H1 (cell line): ENCODE measurements around the gene RPL7A. TPM values are rescaled to one million over a fixed set of nuclear protein-coding genes. Genes with fewer than 3 reads are reported as not detected.

Source experiments
- CTCF ChIA-PET: fragments of 300-600 bp; sonication (Branson Sonifier 250); formaldehyde crosslinking; loops from one replicate; lab custom pipeline; 2021; ENCODE audit not compliant: partially characterized antibody; lab: Charles Lee
- POLR2A ChIA-PET: fragments of 300-600 bp; sonication (Branson Sonifier 250); formaldehyde crosslinking; loops from one replicate; lab custom pipeline; 2021; ENCODE audit warnings: inconsistent platforms; ENCODE audit not compliant: partially characterized antibody; lab: Charles Lee
- DNase-seq, 2 experiments: peaks; one replicate each; pipeline versions ENCODE4 v3.0.0 to v3.0.0-alpha.2; 2010 to 2022; ENCODE audit warnings: low spot score in 2 of 2, low read depth in 1 of 2, mixed read lengths in 1 of 2
- FAIRE-seq: peaks from 2 replicates; lab custom pipeline; 2011; peaks lifted over from hg19 to GRCh38; lab: Jason Lieb, UNC
- H2AFZ ChIP-seq: 2 replicates; pipeline ENCODE4 v1.8.1; 2012; ENCODE audit warnings: low read length, inconsistent platforms
- H2AK5ac ChIP-seq: 2 replicates; pipeline ENCODE4 v1.6.1; 2013; ENCODE audit warnings: low read depth, low read length
- H2BK120ac ChIP-seq: replicated peaks from 2 replicates; pipeline ENCODE3; 2013; ENCODE audit warnings: low read depth, low read length, inconsistent platforms
- H2BK12ac ChIP-seq: 2 replicates; pipeline ENCODE4 v1.6.1; 2013; ENCODE audit warnings: low read depth, low read length
- H2BK15ac ChIP-seq: 2 replicates; pipeline ENCODE4 v1.6.1; 2013; ENCODE audit warnings: low read length
- H2BK20ac ChIP-seq: 2 replicates; pipeline ENCODE4 v1.6.1; 2013; ENCODE audit warnings: low read length
- H2BK5ac ChIP-seq: 2 replicates; pipeline ENCODE4 v1.6.1; 2013; ENCODE audit warnings: low read depth, low read length
- H3K14ac ChIP-seq: 2 replicates; pipeline ENCODE4 v1.6.1; 2013; ENCODE audit warnings: inconsistent platforms; ENCODE audit not compliant: insufficient read length
- H3K18ac ChIP-seq: 2 replicates; pipeline ENCODE4 v1.6.1; 2013; ENCODE audit warnings: low read length; ENCODE audit errors: extremely low read depth
- H3K23ac ChIP-seq: 2 replicates; pipeline ENCODE4 v1.6.1; 2013; ENCODE audit warnings: inconsistent platforms; ENCODE audit not compliant: insufficient read length
- H3K23me2 ChIP-seq: 2 replicates; pipeline ENCODE4 v1.6.1; 2013; ENCODE audit warnings: low read depth, low read length
- H3K27ac ChIP-seq: 2 replicates; pipeline ENCODE4 v1.6.1; 2011; ENCODE audit warnings: low read depth, low read length, inconsistent platforms
- H3K27me3 ChIP-seq, 4 experiments: replicated peaks in 1 of 4; 1 replicate in 1 of 4; 2 replicates in 3 of 4; pipeline versions ENCODE4 v1.6.1 to v1.8.1; 2011 to 2013; ENCODE audit warnings: low read length in 3 of 4, mild to moderate bottlenecking in 3 of 4, inconsistent platforms in 2 of 4, mixed read lengths in 2 of 4, moderate library complexity in 1 of 4; ENCODE audit not compliant: control insufficient read depth in 3 of 4, insufficient read depth in 3 of 4; ENCODE audit errors: extremely low read depth in 1 of 4
- H3K36me3 ChIP-seq, 4 experiments: 2 replicates each; pipeline versions ENCODE4 v1.6.1 to v1.8.1; 2011 to 2013; ENCODE audit warnings: mild to moderate bottlenecking in 4 of 4, low read length in 3 of 4, moderate library complexity in 2 of 4, control low read depth in 1 of 4, inconsistent platforms in 1 of 4; ENCODE audit not compliant: insufficient read depth in 4 of 4, control insufficient read depth in 2 of 4
- H3K4ac ChIP-seq: replicated peaks from 2 replicates; pipeline ENCODE3; 2013; ENCODE audit warnings: low read length, low read depth, mixed read lengths, inconsistent platforms; ENCODE audit not compliant: insufficient read length
- H3K4me1 ChIP-seq, 4 experiments: replicated peaks in 1 of 4; 1 replicate in 1 of 4; 2 replicates in 3 of 4; pipeline versions ENCODE4 v1.6.1 to v1.8.1; 2011 to 2013; ENCODE audit warnings: low read length in 3 of 4, inconsistent platforms in 2 of 4, mixed read lengths in 1 of 4; ENCODE audit not compliant: insufficient read depth in 4 of 4, control insufficient read depth in 3 of 4
- H3K4me2 ChIP-seq, 2 experiments: 2 replicates each; pipeline versions ENCODE4 v1.6.1 to v1.8.1; 2011 to 2013; ENCODE audit warnings: low read depth in 2 of 2, low read length in 2 of 2, control low read depth in 1 of 2, inconsistent platforms in 1 of 2, mild to moderate bottlenecking in 1 of 2; ENCODE audit not compliant: insufficient read depth in 1 of 2
- H3K4me3 ChIP-seq, 4 experiments: fragments of 200-600, 300-600 bp in 1 of 4; sonication (generic), shearing (Covaris generic), sonication (Bioruptor Twin) in 1 of 4; 2 replicates each; pipeline versions ENCODE4 v1.5.1 to v1.8.1; 2011 to 2016; ENCODE audit warnings: low read length in 4 of 4, low read depth in 3 of 4, control low read depth in 2 of 4, inconsistent platforms in 2 of 4, mild to moderate bottlenecking in 2 of 4, mixed read lengths in 1 of 4, moderate library complexity in 1 of 4; ENCODE audit not compliant: insufficient read depth in 2 of 4; ENCODE audit errors: extremely low read depth in 1 of 4
- H3K56ac ChIP-seq: replicated peaks from 2 replicates; pipeline ENCODE3; 2013; ENCODE audit warnings: low read depth, mild to moderate bottlenecking, mixed read lengths, low read length, inconsistent platforms; ENCODE audit not compliant: insufficient read length
- H3K79me1 ChIP-seq: 2 replicates; pipeline ENCODE4 v1.6.1; 2013; ENCODE audit warnings: low read depth, low read length, control low read depth
- H3K79me2 ChIP-seq, 2 experiments: 2 replicates each; pipeline versions ENCODE4 v1.6.1 to v1.8.1; 2012 to 2013; ENCODE audit warnings: low read length in 2 of 2, mild to moderate bottlenecking in 2 of 2, inconsistent platforms in 1 of 2; ENCODE audit not compliant: insufficient read depth in 2 of 2, control insufficient read depth in 1 of 2
- H3K9ac ChIP-seq, 4 experiments: replicated peaks in 1 of 4; 1 replicate in 1 of 4; 2 replicates in 3 of 4; pipeline versions ENCODE4 v1.6.1 to v1.8.1; 2011 to 2013; ENCODE audit warnings: low read depth in 3 of 4, low read length in 3 of 4, control low read depth in 2 of 4, mild to moderate bottlenecking in 2 of 4, moderate library complexity in 2 of 4, inconsistent platforms in 1 of 4; ENCODE audit errors: extremely low read depth in 1 of 4
- H3K9me3 ChIP-seq, 2 experiments: 2 replicates each; pipeline versions ENCODE4 v1.6.1 to v1.8.1; 2012 to 2013; ENCODE audit warnings: mild to moderate bottlenecking in 2 of 2, moderate library complexity in 2 of 2, control low read depth in 1 of 2, inconsistent platforms in 1 of 2, low read depth in 1 of 2, low read length in 1 of 2, mixed read lengths in 1 of 2; ENCODE audit not compliant: insufficient read depth in 2 of 2
- H4K20me1 ChIP-seq, 2 experiments: replicated peaks in 1 of 2; 2 replicates each; pipeline versions ENCODE3 to v1.8.1; 2011 to 2013; ENCODE audit warnings: inconsistent platforms in 2 of 2, low read length in 2 of 2, mild to moderate bottlenecking in 1 of 2; ENCODE audit not compliant: insufficient read depth in 2 of 2, control insufficient read depth in 1 of 2
- H4K5ac ChIP-seq: 2 replicates; pipeline ENCODE4 v1.6.1; 2013; ENCODE audit warnings: low read length, low read depth, mixed read lengths, inconsistent platforms; ENCODE audit not compliant: insufficient read length
- H4K8ac ChIP-seq: 2 replicates; pipeline ENCODE4 v1.8.0; 2013; ENCODE audit warnings: mild to moderate bottlenecking, moderate library complexity, low read length, inconsistent platforms; ENCODE audit not compliant: insufficient read depth; ENCODE audit errors: extremely low read depth
- H4K91ac ChIP-seq: replicated peaks from 2 replicates; pipeline ENCODE3; 2013; ENCODE audit warnings: low read length, mixed read lengths, inconsistent platforms; ENCODE audit not compliant: insufficient read length
- ASH2L ChIP-seq: fragments of 200-600, 300-600 bp; sonication (generic); IDR thresholded peaks from one replicate; pipeline ENCODE4 v1.7.1; 2017; ENCODE audit warnings: low read length
- CBX8 ChIP-seq: fragments of 300-800, 300-1000 bp; sonication (generic); IDR thresholded peaks from 2 replicates; pipeline ENCODE4 v1.7.1; 2016; ENCODE audit warnings: low read depth, low read length, borderline replicate concordance
- CHD1 ChIP-seq: IDR thresholded peaks from 2 replicates; pipeline ENCODE4 v1.6.1; 2012; ENCODE audit warnings: low read depth, low read length, improper control_type of control experiment
- CREB1 ChIP-seq: IDR thresholded peaks from 2 replicates; pipeline ENCODE4 v1.6.1; 2012; ENCODE audit warnings: inconsistent platforms
- MAFK ChIP-seq: IDR thresholded peaks from 2 replicates; pipeline ENCODE4 v1.6.1; 2012; ENCODE audit warnings: low read depth, mild to moderate bottlenecking, improper control_type of control experiment, low read length
- PHF8 ChIP-seq: fragments of 200-600 bp; sonication (generic); conservative IDR thresholded peaks from 2 replicates; pipeline ENCODE4 v1.7.1; 2012; ENCODE audit warnings: low read depth, mild to moderate bottlenecking, inconsistent platforms, low read length, moderate library complexity
- RAD21 ChIP-seq, 2 experiments: IDR thresholded peaks in 1 of 2; conservative IDR thresholded peaks in 1 of 2; 2 replicates each; pipeline ENCODE4 v1.6.1; 2011; ENCODE audit warnings: low read depth in 2 of 2, low read length in 2 of 2, improper control_type of control experiment in 1 of 2, inconsistent platforms in 1 of 2, mild to moderate bottlenecking in 1 of 2, moderate library complexity in 1 of 2
- SIN3A ChIP-seq, 2 experiments: IDR thresholded peaks in 1 of 2; conservative IDR thresholded peaks in 1 of 2; 2 replicates each; pipeline ENCODE4 v1.6.1; 2011 to 2012; ENCODE audit warnings: low read length in 2 of 2, improper control_type of control experiment in 1 of 2, low read depth in 1 of 2, mild to moderate bottlenecking in 1 of 2
- SUZ12 ChIP-seq: fragments of 200-600 bp; sonication (generic); IDR thresholded peaks from 2 replicates; pipeline ENCODE4 v1.6.1; 2012; ENCODE audit warnings: mild to moderate bottlenecking, inconsistent platforms, low read length, moderate library complexity, mixed read lengths
- TAF7 ChIP-seq: optimal IDR thresholded peaks from 2 replicates; pipeline ENCODE3; 2011; ENCODE audit warnings: low read depth, mild to moderate bottlenecking, inconsistent platforms, low read length, moderate library complexity, borderline replicate concordance
- TBP ChIP-seq: IDR thresholded peaks from 2 replicates; pipeline ENCODE4 v1.6.1; 2011; ENCODE audit warnings: low read depth, low read length, improper control_type of control experiment
- TCF12 ChIP-seq: IDR thresholded peaks from 2 replicates; pipeline ENCODE4 v1.6.1; 2011; ENCODE audit warnings: low read depth, mild to moderate bottlenecking, low read length
- USF2 ChIP-seq: IDR thresholded peaks from 2 replicates; pipeline ENCODE4 v1.6.1; 2011; ENCODE audit warnings: low read length, improper control_type of control experiment
- WGBS, 2 experiments: shearing (Covaris generic) in 1 of 2; methylation state at CpG; one replicate each; pipeline versions ENCODE4 v1.1.6 to v1.1.7; 2013 to 2015; ENCODE audit warnings: low lambda C conversion rate in 2 of 2, mixed read lengths in 2 of 2, inconsistent platforms in 1 of 2, low coverage in 1 of 2, missing lambda C conversion rate in 1 of 2; ENCODE audit not compliant: insufficient replicate concordance in 2 of 2, insufficient coverage in 1 of 2, insufficient read length in 1 of 2; ENCODE audit errors: extremely low coverage in 1 of 2, missing lambda C conversion rate in 1 of 2; 5-methylcytosine and 5-hydroxymethylcytosine counted together
- polyA plus RNA-seq, 7 experiments: library from polyadenylated mRNA; depleted of rRNA in 3 of 7; stranded (reverse) in 5 of 7; unstranded in 2 of 7; fragments of >200 nt in 5 of 7; fragments of 200-250 nt in 2 of 7; gene quantifications; 1 replicate in 5 of 7; 2 replicates in 1 of 7; 4 replicates in 1 of 7; pipeline versions ENCODE4 v1.2.1 to v1.2.3, GENCODE V29; 2011 to 2013; ENCODE audit warnings: missing spikeins in 2 of 7, mixed read lengths in 2 of 7
- total RNA-seq: library from RNA; stranded (reverse); fragmentation: NEBNext Ultra II Directional; extraction: Animal tissue kit (Norgen Biotek cat#: 25700); gene quantifications from 2 replicates; pipeline ENCODE4 v1.2.1, GENCODE V29; 2021

RPL7A gene
- total and polyA plus RNA-seq, 2 of the 8 experiments (the other 6 are each of a cell fraction or from before 2014, with no cell fraction given) = 2,578 to 2,783 TPM

- Histone ChIP-seq H3K9ac (no peak overlapping the region), H4K20me1 (peaks cover 0 to 2% of the 10 kb centered on the region in 2 experiments), H3K27me3 (no peaks in the 10 kb centered on the region; a peak in 3 of 7 replicates), H3K4me1 (no peaks in the 10 kb centered on the region), H2BK20ac (no peak overlapping the region), H2BK120ac (no peak overlapping the region), H3K79me1 (no peaks in the 10 kb centered on the region), H3K4ac (no peak overlapping the region), H4K5ac (no peak overlapping the region), H3K23ac (no peak overlapping the region), H2AK5ac (no peak overlapping the region), H3K23me2 (peaks cover 12% of the 10 kb centered on the region; the same call in 1 of the 2 replicates), H3K79me2 (no peaks in the 10 kb centered on the region), H3K14ac (no peak overlapping the region), H3K36me3 (no peaks in the 10 kb centered on the region), H2BK12ac (no peak overlapping the region), H2AFZ (no peak overlapping the region), H3K18ac (no peak overlapping the region), H2BK5ac (no peak overlapping the region), H2BK15ac (no peak overlapping the region), H3K56ac (no peak overlapping the region), H3K4me3 (no peak overlapping the region), H3K9me3 (peaks cover 4% of the 10 kb centered on the region in 2 experiments; a peak in 1 of 4 replicates), H3K4me2 (no peak overlapping the region), H4K91ac (no peak overlapping the region), H4K8ac (no peak overlapping the region), H3K27ac (no peak overlapping the region)
- POLR2A ChIA-PET = interaction anchor here (0.6 to 1.7 kb wide), 3 partner anchors 13 to 43 kb away, joined by 3 to 5 read pairs (median 3); partner anchors contain the start of genes MED22 and RPL7A
- 78% methylated on average over 7 of the region's 7 CpGs; no CpG with 5 or more reads in 1 of the 2 experiments for WGBS, 2 experiments
- no peak for FAIRE-seq
- CTCF ChIA-PET = interaction anchor here (0.6 to 2.7 kb wide), 3 partner anchors 11 to 17 kb away, joined by 3 to 11 read pairs (median 4); no protein-coding TSS in a partner anchor
- no peak for DNase-seq
- no peak for TF ChIP-seq CREB1
- no peak for TF ChIP-seq TCF12
- TF ChIP-seq CHD1 = no peak
- TF ChIP-seq USF2 = no peak
- no peak for TF ChIP-seq TAF7
- TF ChIP-seq TBP = no peak
- TF ChIP-seq ASH2L = no peak
- TF ChIP-seq SIN3A (conservative IDR thresholded peaks at IDR 0.05 in 1 of 2, IDR thresholded peaks at IDR 0.05 in 1 of 2; ENCODE audit: low read depth in 1 of 2, low read length in 2 of 2) = no peak
- no peak for TF ChIP-seq MAFK
- no peak for TF ChIP-seq RAD21 (IDR thresholded peaks at IDR 0.05 in 1 of 2, conservative IDR thresholded peaks at IDR 0.05 in 1 of 2; ENCODE audit: low read depth in 2 of 2, low read length in 2 of 2)
- TF ChIP-seq SUZ12 = no peak
- TF ChIP-seq PHF8 = no peak
- no peak for TF ChIP-seq CBX8
Observed at GRCh38 chr9:133390713-133391112, 42.7 kb downstream of the RPL7A start.
